Measurements from ENCODE around the gene C1orf159. TPM values are rescaled to one million over a fixed set of nuclear protein-coding genes. Genes with fewer than 3 reads are reported as not detected.
"Not testable (repeated sequence)": the region's sequence is repeated elsewhere in the genome, so short reads cannot be mapped to it uniquely, and the experiment has no call there.

C1orf159 gene
- total and polyA plus RNA-seq, 4 donors = 4.0 to 35.4 (median 11.4) TPM

GRCh38 chr1:1066403-1067283 is 49.2 kb downstream of the C1orf159 start:
- intact Hi-C loops (cut with DNase I) = loop anchor here (5.0 to 10.0 kb wide), 2 partner anchors 84 to 162 kb away; partner anchors contain the start of gene PERM1 (in 1 of the 2)
- H3K4me1 ChIP-seq (ENCODE audit: control insufficient read depth in 1 of 2, insufficient read depth in 2 of 2, low read length in 2 of 2) = no peaks in the 10 kb centered on the region
- no peak overlapping the region for H3K27ac ChIP-seq (ENCODE audit: low read depth in 1 of 2, low read length in 2 of 2)
- no peak for ATAC-seq (ENCODE audit: low FRiP score)
- H3K36me3 ChIP-seq (ENCODE audit: control insufficient read depth in 1 of 2, insufficient read depth in 2 of 2, low read length in 1 of 2) = no peaks in the 10 kb centered on the region
- H3K4me3 ChIP-seq (ENCODE audit: low read length in 2 of 2) = no peak overlapping the region
- DNase-seq = no peak
- 75 to 78% methylated on average over 27 of the region's 27 CpGs for WGBS, 2 donors
- H3K27me3 ChIP-seq (ENCODE audit: control insufficient read depth in 1 of 2, insufficient read depth in 2 of 2, low read length in 1 of 2) = no peaks in the 10 kb centered on the region
- no peaks in the 10 kb centered on the region for H3K9me3 ChIP-seq (ENCODE audit: control insufficient read depth, low read length)

GRCh38 chr1:1065940-1066304 is 50.0 kb downstream of the C1orf159 start:
- H3K36me3 ChIP-seq (ENCODE audit: control insufficient read depth in 1 of 2, insufficient read depth in 2 of 2, low read length in 1 of 2); DNase-seq; ATAC-seq (ENCODE audit: low FRiP score); H3K4me3 ChIP-seq (ENCODE audit: low read length in 2 of 2); H3K27me3 ChIP-seq (ENCODE audit: control insufficient read depth in 1 of 2, insufficient read depth in 2 of 2, low read length in 1 of 2); H3K27ac ChIP-seq (ENCODE audit: low read depth in 1 of 2, low read length in 2 of 2); H3K9me3 ChIP-seq (ENCODE audit: control insufficient read depth, low read length); H3K4me1 ChIP-seq (ENCODE audit: control insufficient read depth in 1 of 2, insufficient read depth in 2 of 2, low read length in 2 of 2): not testable (repeated sequence)
- WGBS, 2 donors = 83 to 85% methylated on average over 11 of the region's 11 CpGs
- intact Hi-C loops (cut with DNase I) = loop anchor here (5.0 to 10.0 kb wide), 2 partner anchors 84 to 161 kb away; partner anchors contain the start of gene PERM1 (in 1 of the 2)

GRCh38 chr1:1065265-1065939 is 50.5 kb downstream of the C1orf159 start:
- intact Hi-C loops (cut with DNase I) = loop anchor here (5.0 to 10.0 kb wide), 2 partner anchors 83 to 161 kb away; partner anchors contain the start of gene PERM1 (in 1 of the 2)
- ATAC-seq (ENCODE audit: low FRiP score) = no peak
- Histone ChIP-seq H3K9me3 (ENCODE audit: control insufficient read depth, low read length) (no peaks in the 10 kb centered on the region), H3K4me1 (ENCODE audit: control insufficient read depth in 1 of 2, insufficient read depth in 2 of 2, low read length in 2 of 2) (no peaks in the 10 kb centered on the region), H3K27me3 (ENCODE audit: control insufficient read depth in 1 of 2, insufficient read depth in 2 of 2, low read length in 1 of 2) (no peaks in the 10 kb centered on the region), H3K27ac (ENCODE audit: low read depth in 1 of 2, low read length in 2 of 2) (no peak overlapping the region), H3K36me3 (ENCODE audit: control insufficient read depth in 1 of 2, insufficient read depth in 2 of 2, low read length in 1 of 2) (no peaks in the 10 kb centered on the region), H3K4me3 (ENCODE audit: low read length in 2 of 2) (no peak overlapping the region)
- 75 to 84% methylated on average over 19 to 20 of the region's 20 CpGs for WGBS, 2 donors
- no peak for DNase-seq

DNA sequence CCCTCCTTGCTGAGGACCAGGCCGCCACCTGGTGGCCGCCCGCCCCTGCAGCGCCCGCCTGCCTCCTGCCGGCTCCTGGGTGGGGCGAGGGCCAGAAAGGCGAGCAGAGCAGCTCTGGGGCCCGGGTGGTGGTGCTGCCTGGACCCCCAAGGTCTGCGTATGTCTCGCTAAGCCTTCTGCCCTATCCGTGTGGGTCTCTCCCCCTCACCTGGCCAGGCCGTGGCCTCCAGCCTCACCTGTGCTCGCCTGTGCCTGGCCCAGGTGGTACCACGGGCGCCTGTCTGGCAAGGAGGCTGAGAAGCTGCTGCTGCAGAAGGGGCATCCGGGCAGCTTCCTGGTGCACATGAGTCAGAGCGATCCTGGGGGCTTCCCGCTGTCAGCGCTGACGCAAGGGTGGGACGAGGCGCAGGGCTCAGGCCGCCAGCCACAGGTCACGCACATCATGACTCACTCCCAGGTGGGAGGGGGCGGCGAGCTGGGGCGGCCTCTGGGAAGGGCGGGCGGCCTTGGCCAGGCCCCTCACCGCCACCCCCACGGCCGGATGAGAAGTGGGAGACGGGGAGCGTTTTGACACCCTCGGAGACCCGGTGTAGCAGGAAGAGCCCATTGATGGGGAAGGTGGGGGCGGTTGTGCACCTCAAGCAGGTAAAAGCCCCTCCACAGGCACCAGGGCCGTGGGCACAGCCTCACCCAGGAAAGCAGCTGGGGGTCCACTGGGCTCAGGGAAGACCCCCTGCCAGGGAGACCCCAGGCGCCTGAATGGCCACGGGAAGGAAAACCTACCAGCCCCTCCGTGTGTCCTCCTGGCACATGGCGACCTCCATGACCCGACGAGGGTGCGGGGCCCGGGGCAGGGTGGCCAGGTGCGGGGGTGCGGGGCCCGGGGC is 51.7 kb downstream of the C1orf159 start:
- WGBS, 2 donors = 15 to 19% methylated on average over 41 to 50 of the region's 50 CpGs
- no peak overlapping the region for H3K27ac ChIP-seq (ENCODE audit: low read depth in 1 of 2, low read length in 2 of 2)
- ATAC-seq (ENCODE audit: low FRiP score) (peak; percentile 65), DNase-seq (peak in 1 of 2 donors; percentile 87)
- no peaks in the 10 kb centered on the region for H3K36me3 ChIP-seq (ENCODE audit: control insufficient read depth in 1 of 2, insufficient read depth in 2 of 2, low read length in 1 of 2)
- H3K4me1 ChIP-seq (ENCODE audit: control insufficient read depth in 1 of 2, insufficient read depth in 2 of 2, low read length in 2 of 2) = no peaks in the 10 kb centered on the region
- H3K4me3 ChIP-seq (ENCODE audit: low read length in 2 of 2) = no peak overlapping the region
- no peaks in the 10 kb centered on the region for H3K9me3 ChIP-seq (ENCODE audit: control insufficient read depth, low read length)
- intact Hi-C loops (cut with DNase I) = loop anchor here in 1 of 2 donors (2.0 to 10.0 kb wide), 2 partner anchors 79 to 159 kb away; no protein-coding TSS in a partner anchor
- no peaks in the 10 kb centered on the region for H3K27me3 ChIP-seq (ENCODE audit: control insufficient read depth in 1 of 2, insufficient read depth in 2 of 2, low read length in 1 of 2)

DNA sequence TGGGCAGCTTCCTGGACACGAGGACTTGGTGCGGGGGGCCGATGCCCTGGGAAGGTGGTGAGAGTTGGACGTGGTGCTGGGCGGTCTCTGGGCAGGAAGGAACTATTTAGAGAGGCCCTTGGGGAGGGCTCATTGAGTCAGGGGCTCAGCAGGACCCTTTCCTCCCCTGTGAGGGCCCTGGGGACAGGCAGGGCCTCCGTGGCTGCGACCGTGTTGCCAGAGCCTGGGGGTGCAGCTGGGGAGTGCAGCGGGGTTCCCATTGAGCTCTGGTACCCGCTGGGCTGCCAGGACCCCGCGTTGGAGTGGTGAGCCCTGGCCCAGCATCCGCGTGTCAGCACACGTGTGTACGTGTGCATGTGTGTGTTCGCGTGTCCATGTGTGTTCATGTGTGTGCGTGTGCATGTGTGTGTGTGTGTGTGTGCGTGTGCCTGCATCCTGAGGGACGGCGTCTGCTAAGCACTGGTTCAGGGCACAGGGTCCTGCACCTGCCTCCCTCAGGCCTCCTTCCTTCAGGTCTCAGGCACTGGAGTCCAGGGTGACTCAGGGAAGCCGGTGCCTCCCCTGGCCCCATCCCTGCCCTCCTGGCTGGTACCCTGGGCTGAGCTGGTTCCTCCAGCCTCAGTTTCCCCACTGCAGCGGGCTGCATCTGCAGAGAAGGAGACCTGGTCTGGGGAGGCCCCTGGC is 52.5 kb downstream of the C1orf159 start:
- Histone ChIP-seq H3K9me3 (ENCODE audit: control insufficient read depth, low read length) (no peaks in the 10 kb centered on the region), H3K36me3 (ENCODE audit: control insufficient read depth in 1 of 2, insufficient read depth in 2 of 2, low read length in 1 of 2) (no peaks in the 10 kb centered on the region), H3K27ac (ENCODE audit: low read depth in 1 of 2, low read length in 2 of 2) (no peak overlapping the region), H3K4me3 (ENCODE audit: low read length in 2 of 2) (no peak overlapping the region), H3K4me1 (ENCODE audit: control insufficient read depth in 1 of 2, insufficient read depth in 2 of 2, low read length in 2 of 2) (no peaks in the 10 kb centered on the region), H3K27me3 (ENCODE audit: control insufficient read depth in 1 of 2, insufficient read depth in 2 of 2, low read length in 1 of 2) (no peaks in the 10 kb centered on the region)
- DNase-seq (no peak), ATAC-seq (ENCODE audit: low FRiP score) (no peak)
- 74 to 80% methylated on average over 24 of the region's 24 CpGs for WGBS, 2 donors
- intact Hi-C loops (cut with DNase I) = loop anchor here in 1 of 2 donors (2.0 to 10.0 kb wide), 2 partner anchors 79 to 159 kb away; no protein-coding TSS in a partner anchor

GRCh38 chr1:1062348-1063163 is 53.3 kb downstream of the C1orf159 start:
- Histone ChIP-seq H3K9me3 (ENCODE audit: control insufficient read depth, low read length) (no peaks in the 10 kb centered on the region), H3K4me3 (ENCODE audit: low read length in 2 of 2) (no peak overlapping the region), H3K36me3 (ENCODE audit: control insufficient read depth in 1 of 2, insufficient read depth in 2 of 2, low read length in 1 of 2) (no peaks in the 10 kb centered on the region), H3K27me3 (ENCODE audit: control insufficient read depth in 1 of 2, insufficient read depth in 2 of 2, low read length in 1 of 2) (no peaks in the 10 kb centered on the region), H3K27ac (ENCODE audit: low read depth in 1 of 2, low read length in 2 of 2) (no peak overlapping the region), H3K4me1 (ENCODE audit: control insufficient read depth in 1 of 2, insufficient read depth in 2 of 2, low read length in 2 of 2) (no peaks in the 10 kb centered on the region)
- DNase-seq (no peak), ATAC-seq (ENCODE audit: low FRiP score) (no peak)
- 25 to 26% methylated on average over 27 to 29 of the region's 29 CpGs for WGBS, 2 donors
- intact Hi-C loops (cut with DNase I) = loop anchor here in 1 of 2 donors (2.0 to 10.0 kb wide), 2 partner anchors 78 to 158 kb away; no protein-coding TSS in a partner anchor

DNA sequence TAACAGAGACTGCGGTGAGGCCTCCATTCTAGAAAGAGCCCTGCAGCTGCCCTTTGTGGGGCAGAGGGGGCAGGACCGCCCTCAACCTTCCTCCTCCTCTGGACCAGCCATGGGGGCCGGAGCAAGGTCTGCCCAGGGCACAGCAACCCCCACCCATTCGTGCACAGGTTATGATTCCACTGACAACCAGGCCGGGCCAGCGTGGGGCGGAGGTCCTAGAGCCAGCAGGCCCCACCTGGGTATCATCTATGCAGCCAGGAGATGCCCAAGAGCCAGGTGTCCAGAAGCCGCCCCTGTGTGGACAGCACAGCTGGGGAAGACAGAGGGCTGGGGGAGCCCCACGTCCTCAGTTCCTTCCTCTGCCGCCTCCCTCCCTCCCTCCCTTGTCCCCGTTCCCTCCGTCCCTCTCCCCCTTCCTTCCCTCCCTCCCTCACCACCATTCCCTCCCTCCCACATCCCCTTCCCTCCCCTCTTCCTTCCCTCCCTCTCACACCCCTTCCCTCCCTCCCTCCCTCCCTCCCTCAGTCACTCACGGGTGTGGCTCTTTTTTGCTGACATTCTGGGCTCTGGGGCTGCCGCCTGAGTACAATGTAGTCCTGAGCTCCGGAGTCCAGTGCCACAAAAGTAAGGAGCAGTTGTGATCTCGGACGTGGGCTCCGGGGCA is 54.1 kb downstream of the C1orf159 start:
- Histone ChIP-seq H3K36me3 (ENCODE audit: control insufficient read depth in 1 of 2, insufficient read depth in 2 of 2, low read length in 1 of 2) (no peaks in the 10 kb centered on the region), H3K4me1 (ENCODE audit: control insufficient read depth in 1 of 2, insufficient read depth in 2 of 2, low read length in 2 of 2) (no peaks in the 10 kb centered on the region), H3K4me3 (ENCODE audit: low read length in 2 of 2) (no peak overlapping the region), H3K27ac (ENCODE audit: low read depth in 1 of 2, low read length in 2 of 2) (no peak overlapping the region), H3K27me3 (ENCODE audit: control insufficient read depth in 1 of 2, insufficient read depth in 2 of 2, low read length in 1 of 2) (no peaks in the 10 kb centered on the region), H3K9me3 (ENCODE audit: control insufficient read depth, low read length) (no peaks in the 10 kb centered on the region)
- no peak for ATAC-seq (ENCODE audit: low FRiP score)
- DNase-seq = no peak
- WGBS, 2 donors = 57 to 59% methylated on average over 13 to 16 of the region's 18 CpGs
- intact Hi-C loops (cut with DNase I) = loop anchor here in 1 of 2 donors (2.0 to 10.0 kb wide), 2 partner anchors 77 to 157 kb away; no protein-coding TSS in a partner anchor

All from aorta (tissue), 5 donors.